ENCODE measurements around the gene ANGPT4.

GRCh38 chr20:925516-925915 lies 9.4 kb upstream of the ANGPT4 start:
- no peak for TF ChIP-seq CTCF (IDR thresholded peaks at IDR 0.05 in 8 of 11, conservative IDR thresholded peaks at IDR 0.05 in 3 of 11)
- TF ChIP-seq POLR2AphosphoS5 (IDR thresholded peaks at IDR 0.05), result no peak

Data from spleen (tissue), 7 donors.